H1 (cell line): Measurements from ENCODE around the gene ASPRV1. TPM values are rescaled to one million over a fixed set of nuclear protein-coding genes. Genes with fewer than 3 reads are reported as not detected.

Experiments
- CHD7 ChIP-seq: fragments of 300-600 bp; sonication (generic); IDR thresholded peaks from 2 replicates; pipeline ENCODE4 v1.7.1; 2012; ENCODE audit warnings: low read length, moderate library complexity, mild to moderate bottlenecking, inconsistent platforms; ENCODE audit not compliant: insufficient replicate concordance
- CTBP2 ChIP-seq: IDR thresholded peaks from 2 replicates; pipeline ENCODE4 v1.7.0; 2011; ENCODE audit warnings: borderline replicate concordance, mild to moderate bottlenecking, moderate library complexity, mixed read lengths, low read length; ENCODE audit not compliant: insufficient read depth, insufficient read length
- EGR1 ChIP-seq: IDR thresholded peaks from 2 replicates; pipeline ENCODE4 v1.6.1; 2011; ENCODE audit warnings: low read depth, low read length, borderline replicate concordance
- RXRA ChIP-seq: IDR thresholded peaks from 2 replicates; pipeline ENCODE4 v1.6.1; 2011; ENCODE audit warnings: low read depth, mild to moderate bottlenecking, low read length, moderate library complexity; ENCODE audit not compliant: insufficient read depth
- SUZ12 ChIP-seq: fragments of 200-600 bp; sonication (generic); IDR thresholded peaks from 2 replicates; pipeline ENCODE4 v1.6.1; 2012; ENCODE audit warnings: mild to moderate bottlenecking, inconsistent platforms, low read length, moderate library complexity, mixed read lengths
- TCF12 ChIP-seq: IDR thresholded peaks from 2 replicates; pipeline ENCODE4 v1.6.1; 2011; ENCODE audit warnings: low read depth, mild to moderate bottlenecking, low read length
- polyA plus RNA-seq, 7 experiments: library from polyadenylated mRNA; depleted of rRNA in 3 of 7; stranded (reverse) in 5 of 7; unstranded in 2 of 7; fragments of >200 nt in 5 of 7; fragments of 200-250 nt in 2 of 7; gene quantifications; 1 replicate in 5 of 7; 2 replicates in 1 of 7; 4 replicates in 1 of 7; pipeline versions ENCODE4 v1.2.1 to v1.2.3, GENCODE V29; 2011 to 2013; ENCODE audit warnings: missing spikeins in 2 of 7, mixed read lengths in 2 of 7
- total RNA-seq: library from RNA; stranded (reverse); fragmentation: NEBNext Ultra II Directional; extraction: Animal tissue kit (Norgen Biotek cat#: 25700); gene quantifications from 2 replicates; pipeline ENCODE4 v1.2.1, GENCODE V29; 2021

Gene ASPRV1
- total and polyA plus RNA-seq, 2 of the 8 experiments (the other 6 are each of a cell fraction or from before 2014, with no cell fraction given): 0.59 to 0.95 TPM

GRCh38 chr2:69956475-69956979 is 4.9 kb downstream of the ASPRV1 start (continued):
- TF ChIP-seq CHD7: no peak
- TF ChIP-seq SUZ12: no peak
- TF ChIP-seq CTBP2: no peak
- no peak for TF ChIP-seq RXRA
- TF ChIP-seq EGR1: no peak
- no peak for TF ChIP-seq TCF12
